Activated B cell treated with CpG ODN at 0.5 μM for 24 hours (primary cell): ENCODE measurements around the gene TNF. TPM values are rescaled to one million over a fixed set of nuclear protein-coding genes. Genes with fewer than 3 reads are reported as not detected.
A peak's percentile ranks its signal among the peaks of the same experiment; 100 is the strongest.

Source experiments
- ATAC-seq: fragments of 200-7000 bp; cut with Tn5 transposase; one replicate; pipeline ENCODE4 v1.10.0; 2021; ENCODE audit warnings: low read depth, mild to moderate bottlenecking, moderate library complexity
- CTCF ChIA-PET: fragments of 350-600 bp; sonication (Branson Sonifier 250); formaldehyde crosslinking; loops from one replicate; lab custom pipeline; 2021; ENCODE audit warnings: antibody characterized with exemption; lab: Charles Lee
- POLR2A ChIA-PET: fragments of 350-600 bp; sonication (Branson Sonifier 250); formaldehyde crosslinking; loops from one replicate; lab custom pipeline; 2021; ENCODE audit warnings: antibody characterized with exemption; lab: Charles Lee
- DNase-seq: peaks from one replicate; pipeline ENCODE4 v3.0.0; 2022
- H3K27ac Mint-ChIP-seq: one replicate; pipeline ENCODE4 v1.8.0; 2020; ENCODE audit warnings: mixed read lengths
- H3K27me3 Mint-ChIP-seq: one replicate; pipeline ENCODE4 v1.8.0; 2021; ENCODE audit warnings: mixed read lengths
- H3K36me3 Mint-ChIP-seq: one replicate; pipeline ENCODE4 v1.8.0; 2021; ENCODE audit warnings: low read depth, mixed read lengths
- H3K4me1 Mint-ChIP-seq: one replicate; pipeline ENCODE4 v1.8.0; 2021; ENCODE audit warnings: mixed read lengths
- H3K4me3 Mint-ChIP-seq: one replicate; pipeline ENCODE4 v1.8.0; 2020; ENCODE audit warnings: mild to moderate bottlenecking, mixed read lengths
- H3K9me3 Mint-ChIP-seq: one replicate; pipeline ENCODE4 v1.8.0; 2020; ENCODE audit warnings: mixed read lengths
- intact Hi-C: fragments of 100-400 bp; cut with micrococcal nuclease; formaldehyde crosslinking; loops from one replicate; pipeline ENCODE4 v1.15.1; 2024
- total RNA-seq: library from RNA; stranded (reverse); gene quantifications from 2 replicates; pipeline ENCODE4 v1.2.3, GENCODE V29; 2022
- TF ChIP-seq, protein P1 (sequence below): fragments of 200-600 bp; IDR thresholded peaks from one replicate; pipeline ENCODE4 v1.8.0; 2022; ENCODE audit warnings: antibody characterized with exemption, mild to moderate bottlenecking

TNF gene
- total RNA-seq, 1 donor from 2014 or later, result 139 TPM

DNA sequence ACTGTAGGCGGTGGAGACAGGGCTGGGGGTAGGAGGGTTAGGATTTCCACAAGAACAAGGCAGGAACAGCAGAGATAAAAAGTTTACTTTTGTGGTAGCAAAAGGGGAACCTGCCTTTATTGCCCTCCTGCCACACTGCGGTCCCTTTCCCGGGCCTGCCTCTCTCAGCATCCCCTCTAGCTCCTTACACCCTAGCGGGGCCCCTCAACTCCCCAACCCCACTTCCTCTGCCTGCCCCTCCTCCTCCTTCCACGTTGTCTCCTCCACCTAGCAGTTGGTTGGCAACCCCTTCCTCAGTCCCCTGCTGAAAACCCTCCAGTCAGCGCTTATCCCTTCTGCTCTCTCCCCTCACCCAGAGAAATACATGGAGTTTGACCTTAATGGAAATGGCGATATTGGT, 40.4 kb downstream of the TNF start:
- peaks cover 4% of the 10 kb centered on the region for H3K36me3 Mint-ChIP-seq
- H3K27ac Mint-ChIP-seq, result peak overlapping the region; percentile 80
- H3K9me3 Mint-ChIP-seq, result peaks cover 1% of the 10 kb centered on the region
- ATAC-seq (no peak), DNase-seq (no peak)
- H3K4me1 Mint-ChIP-seq, result peaks cover 43% of the 10 kb centered on the region
- ChIA-PET POLR2A (interaction anchor here (0.6 to 1.6 kb wide), 5 partner anchors 17 to 217 kb away, joined by 3 to 8 read pairs (median 5); partner anchors contain the start of gene NCR3), CTCF (interaction anchor here (1.7 to 3.2 kb wide), 3 partner anchors 17 to 64 kb away, joined by 3 to 17 read pairs (median 6); no protein-coding TSS in a partner anchor)
- no peaks in the 10 kb centered on the region for H3K27me3 Mint-ChIP-seq
- TF ChIP-seq, protein P1, sequence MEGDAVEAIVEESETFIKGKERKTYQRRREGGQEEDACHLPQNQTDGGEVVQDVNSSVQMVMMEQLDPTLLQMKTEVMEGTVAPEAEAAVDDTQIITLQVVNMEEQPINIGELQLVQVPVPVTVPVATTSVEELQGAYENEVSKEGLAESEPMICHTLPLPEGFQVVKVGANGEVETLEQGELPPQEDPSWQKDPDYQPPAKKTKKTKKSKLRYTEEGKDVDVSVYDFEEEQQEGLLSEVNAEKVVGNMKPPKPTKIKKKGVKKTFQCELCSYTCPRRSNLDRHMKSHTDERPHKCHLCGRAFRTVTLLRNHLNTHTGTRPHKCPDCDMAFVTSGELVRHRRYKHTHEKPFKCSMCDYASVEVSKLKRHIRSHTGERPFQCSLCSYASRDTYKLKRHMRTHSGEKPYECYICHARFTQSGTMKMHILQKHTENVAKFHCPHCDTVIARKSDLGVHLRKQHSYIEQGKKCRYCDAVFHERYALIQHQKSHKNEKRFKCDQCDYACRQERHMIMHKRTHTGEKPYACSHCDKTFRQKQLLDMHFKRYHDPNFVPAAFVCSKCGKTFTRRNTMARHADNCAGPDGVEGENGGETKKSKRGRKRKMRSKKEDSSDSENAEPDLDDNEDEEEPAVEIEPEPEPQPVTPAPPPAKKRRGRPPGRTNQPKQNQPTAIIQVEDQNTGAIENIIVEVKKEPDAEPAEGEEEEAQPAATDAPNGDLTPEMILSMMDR, result no peak
- H3K4me3 Mint-ChIP-seq, result no peak overlapping the region
- intact Hi-C loops, result no loop called here

DNA sequence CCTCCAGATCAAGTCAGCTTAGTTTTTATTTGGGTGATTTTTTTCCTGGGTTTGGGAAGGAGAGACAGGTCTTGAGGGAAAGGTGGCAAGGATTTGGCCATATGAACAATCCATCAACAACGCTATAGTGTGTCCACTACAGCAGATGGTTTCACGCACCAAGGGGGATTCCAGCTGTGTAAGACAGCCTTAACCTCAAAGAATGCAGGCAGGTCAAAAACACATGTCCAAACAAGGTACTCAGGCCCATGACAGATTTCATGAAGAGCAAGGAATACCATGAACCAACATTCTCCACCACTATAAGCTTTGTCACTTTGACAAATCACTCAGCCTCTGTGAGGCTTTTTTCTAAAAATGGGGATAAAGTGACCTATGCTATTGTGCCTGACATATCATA, 41.6 kb downstream of the TNF start:
- POLR2A ChIA-PET, result interaction anchor here (0.6 to 1.6 kb wide), 3 partner anchors 25 to 60 kb away, joined by 3 to 8 read pairs (median 7); partner anchors contain the start of gene NCR3
- peaks cover 53% of the 10 kb centered on the region for H3K4me1 Mint-ChIP-seq
- H3K27ac Mint-ChIP-seq, result peak overlapping the region; percentile 42

GRCh38 chr6:31619805-31620585, 44.6 kb downstream of the TNF start:
- intact Hi-C loops, result loop anchor here (1.0 to 5.0 kb wide), 12 partner anchors 32 to 1063 kb away; partner anchors contain the start of genes ABHD16A, BAG6, CLIC1 and DDX39B
- TF ChIP-seq, protein P1, result no peak
- ChIA-PET POLR2A (interaction anchor here (0.6 to 2.9 kb wide), 26 partner anchors 18 to 1178 kb away, joined by 3 to 34 read pairs (median 5); partner anchors contain the start of genes ABHD16A, BAG6, C6orf47 and CLIC1), CTCF (interaction anchor here (1.0 to 1.3 kb wide), 2 partner anchors 22 to 69 kb away, joined by 3 to 6 read pairs; no protein-coding TSS in a partner anchor)
- ATAC-seq (peak; percentile 84), DNase-seq (peak; percentile 87)
- Mint-ChIP-seq H3K9me3 (peaks cover 1% of the 10 kb centered on the region), H3K27me3 (no peaks in the 10 kb centered on the region), H3K4me3 (peak overlapping the region; percentile 86), H3K27ac (peak overlapping the region; percentile 94), H3K36me3 (peaks cover 42% of the 10 kb centered on the region), H3K4me1 (peaks cover 46% of the 10 kb centered on the region)

More for the DNA sequence above, 41.6 kb downstream of the TNF start:
- H3K36me3 Mint-ChIP-seq, result peaks cover 15% of the 10 kb centered on the region
- intact Hi-C loops, result no loop called here
- ATAC-seq (no peak), DNase-seq (no peak)
- no peaks in the 10 kb centered on the region for H3K27me3 Mint-ChIP-seq
- H3K9me3 Mint-ChIP-seq, result peaks cover 1% of the 10 kb centered on the region
- CTCF ChIA-PET, result interaction anchor here (0.6 to 1.7 kb wide), 3 partner anchors 12 to 22 kb away, joined by 3 to 4 read pairs (median 3); no protein-coding TSS in a partner anchor
- no peak overlapping the region for H3K4me3 Mint-ChIP-seq
- TF ChIP-seq, protein P1, result no peak

DNA sequence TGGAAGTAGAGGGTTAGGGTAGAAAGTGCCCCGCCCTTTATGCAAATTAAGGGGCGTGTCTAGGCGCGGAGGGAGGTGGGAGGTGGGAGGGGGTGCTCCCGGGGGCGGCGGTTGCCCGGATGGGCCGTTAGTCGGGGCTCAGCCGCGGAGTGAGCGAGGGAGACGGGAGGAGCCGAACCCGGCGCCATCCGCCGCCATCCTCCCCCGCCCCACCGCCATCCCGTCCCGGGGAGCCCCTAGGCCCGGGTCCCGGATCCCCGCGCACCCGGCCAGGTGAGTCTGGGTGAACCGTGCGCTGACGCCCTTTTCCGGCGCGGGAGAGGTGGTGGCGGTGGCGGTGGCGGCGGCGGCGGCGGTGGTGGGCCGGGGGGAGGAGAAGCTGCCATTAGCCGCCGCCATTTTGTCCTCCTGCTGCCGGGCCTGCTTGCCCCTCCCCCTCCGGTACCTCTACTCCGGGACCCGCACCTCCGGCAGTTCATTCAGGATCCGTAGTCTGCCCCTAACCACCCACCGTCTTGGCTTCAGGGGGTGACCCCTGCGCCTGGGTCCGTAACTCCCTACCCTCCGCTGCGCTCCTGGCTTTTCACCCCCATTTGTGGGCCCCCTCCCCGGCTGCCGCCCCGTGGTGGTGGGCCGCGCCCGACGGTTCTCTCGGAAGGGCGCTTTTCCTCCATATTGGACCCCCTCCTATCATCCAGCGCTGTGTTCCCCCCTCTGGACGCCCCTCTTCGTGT, 45.4 kb downstream of the TNF start, which contains the start of gene PRRC2A:
PRRC2A (plus strand) TSS at position 130 of the 734 bp plus-strand sequence. CDS start 2,075 bp downstream, outside the sequence.
- H3K36me3 Mint-ChIP-seq, result peaks cover 50% of the 10 kb centered on the region
- TF ChIP-seq, protein P1, result no peak
- ATAC-seq (peak; percentile 30), DNase-seq (no peak)
- peak within 1 kb of the TSS; percentile 95 for H3K27ac Mint-ChIP-seq
- ChIA-PET POLR2A (interaction anchor here (0.6 to 2.9 kb wide), 26 partner anchors 8 to 1177 kb away, joined by 3 to 34 read pairs (median 5); partner anchors contain the start of genes ABHD16A, BAG6, DDAH2 and DDX39B), CTCF (interaction anchor here (1.0 to 1.3 kb wide), 2 partner anchors 22 to 70 kb away, joined by 3 to 6 read pairs; no protein-coding TSS in a partner anchor)
- intact Hi-C loops, result loop anchor here (1.0 to 5.0 kb wide), 12 partner anchors 32 to 1064 kb away; partner anchors contain the start of genes ABHD16A, BAG6, CLIC1 and DDX39B
- peaks cover 1% of the 10 kb centered on the region for H3K9me3 Mint-ChIP-seq
- H3K4me1 Mint-ChIP-seq, result peaks cover 38% of the 10 kb centered on the region
- no peaks in the 10 kb centered on the region for H3K27me3 Mint-ChIP-seq
- H3K4me3 Mint-ChIP-seq, result peak within 1 kb of the TSS; percentile 86
